Endothelial cell of umbilical vein (primary cell): ENCODE measurements around the gene PPP1R26. TPM values are rescaled to one million over a fixed set of nuclear protein-coding genes. Genes with fewer than 3 reads are reported as not detected.
"Not testable (repeated sequence)": the region's sequence is repeated elsewhere in the genome, so short reads cannot be mapped to it uniquely, and the experiment has no call there.

Experiments
- BruUV-seq: library from RNA; stranded (reverse); fragments of 400-500 nt; replicated peaks from 2 replicates; lab custom pipeline; 2021; lab: Mats Ljungman, UMichigan
- CTCF ChIA-PET: fragments of 300-600, 350-600 bp; sonication (Branson Sonifier 250); formaldehyde crosslinking; loops from one replicate; lab custom pipeline; 2021; ENCODE audit warnings: antibody characterized with exemption, inconsistent platforms; lab: Charles Lee
- POLR2A ChIA-PET: fragments of 300-600, 350-600 bp; sonication (Branson Sonifier 250); formaldehyde crosslinking; loops from one replicate; lab custom pipeline; 2021; ENCODE audit warnings: antibody characterized with exemption, inconsistent platforms; lab: Charles Lee
- DNase-seq: peaks from one replicate; pipeline ENCODE4 v3.0.0-alpha.2; 2011; ENCODE audit warnings: low read depth, low spot score
- FAIRE-seq: peaks from 2 replicates; lab custom pipeline; 2011; peaks lifted over from hg19 to GRCh38; lab: Jason Lieb, UNC
- H2AFZ ChIP-seq: 2 replicates; pipeline ENCODE4 v1.6.0; 2012; ENCODE audit warnings: low read depth, low read length, control low read depth, inconsistent platforms
- H3K27ac ChIP-seq: 2 replicates; pipeline ENCODE4 v1.5.1; 2011; ENCODE audit warnings: low read depth, mild to moderate bottlenecking, control low read depth, low read length, moderate library complexity; ENCODE audit not compliant: insufficient read depth
- H3K27me3 ChIP-seq, 2 experiments: 2 replicates each; pipeline versions ENCODE4 v1.6.0 to v1.6.1; 2011; ENCODE audit warnings: low read length in 2 of 2, mixed read lengths in 1 of 2; ENCODE audit not compliant: control insufficient read depth in 2 of 2, insufficient read depth in 2 of 2
- H3K36me3 ChIP-seq, 2 experiments: 2 replicates in 1 of 2; 3 replicates in 1 of 2; pipeline ENCODE4 v1.5.1; 2011; ENCODE audit warnings: low read length in 2 of 2, mild to moderate bottlenecking in 1 of 2, moderate library complexity in 1 of 2; ENCODE audit not compliant: control insufficient read depth in 2 of 2, insufficient read depth in 2 of 2; ENCODE audit errors: extremely low read depth in 1 of 2
- H3K4me1 ChIP-seq: 3 replicates; pipeline ENCODE4 v1.5.1; 2011; ENCODE audit warnings: mild to moderate bottlenecking, low read length; ENCODE audit not compliant: control insufficient read depth, insufficient read depth; ENCODE audit errors: extremely low read depth
- H3K4me2 ChIP-seq: 2 replicates; pipeline ENCODE4 v1.6.1; 2011; ENCODE audit warnings: low read length, control low read depth, mixed read lengths; ENCODE audit not compliant: insufficient read depth
- H3K4me3 ChIP-seq, 3 experiments: fragments of 200-600 bp in 1 of 3; sonication (generic), shearing (Covaris generic) in 1 of 3; replicated peaks in 1 of 3; 2 replicates each; pipeline ENCODE4 v1.5.1; 2011 to 2016; ENCODE audit warnings: control low read depth in 3 of 3, low read length in 3 of 3, mild to moderate bottlenecking in 2 of 3, inconsistent platforms in 1 of 3, low read depth in 1 of 3, moderate library complexity in 1 of 3; ENCODE audit not compliant: insufficient read depth in 1 of 3
- H3K79me2 ChIP-seq: 2 replicates; pipeline ENCODE4 v1.6.0; 2012; ENCODE audit warnings: low read length, inconsistent platforms; ENCODE audit not compliant: control insufficient read depth, insufficient read depth
- H3K9ac ChIP-seq: replicated peaks from 2 replicates; pipeline ENCODE3; 2011; ENCODE audit warnings: low read length, control low read depth; ENCODE audit not compliant: insufficient read depth; ENCODE audit errors: extremely low read depth
- H3K9me1 ChIP-seq: replicated peaks from 3 replicates; pipeline ENCODE4 v1.6.0; 2011; ENCODE audit warnings: mild to moderate bottlenecking, low read length; ENCODE audit not compliant: control insufficient read depth, insufficient read depth; ENCODE audit errors: extremely low read depth
- H3K9me3 ChIP-seq: replicated peaks from 2 replicates; pipeline ENCODE4 v1.5.1; 2012; ENCODE audit warnings: low read length, inconsistent platforms; ENCODE audit not compliant: control insufficient read depth, insufficient read depth
- H4K20me1 ChIP-seq: replicated peaks from 2 replicates; pipeline ENCODE3; 2011; ENCODE audit warnings: mild to moderate bottlenecking, low read length; ENCODE audit not compliant: control insufficient read depth, insufficient read depth; ENCODE audit errors: extremely low read depth
- FOS ChIP-seq: IDR thresholded peaks from 2 replicates; pipeline ENCODE4 v1.6.1; 2011; ENCODE audit warnings: mild to moderate bottlenecking, low read length, moderate library complexity, borderline replicate concordance; ENCODE audit not compliant: insufficient read depth
- JUN ChIP-seq: IDR thresholded peaks from 2 replicates; pipeline ENCODE4 v1.6.1; 2011; ENCODE audit warnings: borderline replicate concordance, low read depth; ENCODE audit not compliant: insufficient read length, insufficient read depth
- dilution Hi-C: fragments of 300-500 bp; cut with MboI; formaldehyde crosslinking; loops from one replicate; pipeline ENCODE4 v1.15.0; 2019; ENCODE audit warnings: low sequenced_read_pairs; ENCODE audit not compliant: extremely low pct_ligation_motif_present
- intact Hi-C: fragments of 100-400 bp; cut with micrococcal nuclease; formaldehyde crosslinking; loops from one replicate; pipeline ENCODE4 v1.10.0; 2022
- polyA plus RNA-seq, 4 experiments: library from polyadenylated mRNA; depleted of rRNA in 3 of 4; stranded (reverse) in 3 of 4; unstranded in 1 of 4; fragments of >200 nt; gene quantifications; 2 replicates each; pipeline versions ENCODE4 v1.2.1 to v1.2.3, GENCODE V29; 2011 to 2012; ENCODE audit warnings: missing spikeins in 1 of 4
- total RNA-seq: library from RNA; stranded (reverse); gene quantifications from 2 replicates; pipeline ENCODE4 v1.2.3, GENCODE V29; 2021

PPP1R26 gene
- total and polyA plus RNA-seq, 2 donors (not counting 3 experiments of a cell fraction or from before 2014, with no cell fraction given): 5.9 to 16.9 TPM

- BruUV-seq: no TSS peak
- Histone ChIP-seq H3K36me3 (no peaks in the 10 kb centered on the region), H3K27ac (no peak overlapping the region), H3K9me1 (no peaks in the 10 kb centered on the region), H3K4me2 (no peak overlapping the region), H4K20me1 (no peaks in the 10 kb centered on the region), H3K4me1 (no peaks in the 10 kb centered on the region), H3K27me3 (no peaks in the 10 kb centered on the region), H3K9ac (no peak overlapping the region), H3K79me2 (no peaks in the 10 kb centered on the region), H3K4me3 (no peak overlapping the region), H2AFZ (no peak overlapping the region), H3K9me3 (no peaks in the 10 kb centered on the region)
- FAIRE-seq (no peak), DNase-seq (no peak)
- intact Hi-C loops (no loop called here), dilution Hi-C loops (no loop called here)
- CTCF ChIA-PET: no interaction called here
- TF ChIP-seq JUN (no peak), FOS (no peak)
- POLR2A ChIA-PET: interaction anchor here (0.6 kb wide), 1 partner anchor 375 kb away, joined by 10 read pairs; no protein-coding TSS in a partner anchor
Measured at GRCh38 chr9:135448663-135449100, 30.9 kb upstream of the PPP1R26 start.

GRCh38 chr9:135449532-135449931, 30.1 kb upstream of the PPP1R26 start:
- H3K4me1 ChIP-seq, FAIRE-seq, H3K27ac ChIP-seq, intact Hi-C loops, H3K79me2 ChIP-seq, dilution Hi-C loops, H2AFZ ChIP-seq, H3K9me3 ChIP-seq, DNase-seq, H4K20me1 ChIP-seq, H3K9ac ChIP-seq, H3K27me3 ChIP-seq, POLR2A ChIA-PET, H3K4me2 ChIP-seq, H3K9me1 ChIP-seq, H3K4me3 ChIP-seq, BruUV-seq, CTCF ChIA-PET, H3K36me3 ChIP-seq: not testable (repeated sequence)
